Fibroblast of lung (primary cell): ENCODE data around the gene RIF1. TPM values are rescaled to one million over a fixed set of nuclear protein-coding genes. Genes with fewer than 3 reads are reported as not detected.

Source experiments
- DNase-seq, 2 donors: peaks; one replicate each; pipeline versions ENCODE4 v3.0.0 to v3.0.0-alpha.2; 2010; ENCODE audit warnings: low read depth in 2 of 2
- H2AFZ ChIP-seq: 2 replicates; pipeline ENCODE4 v1.5.1; 2012; ENCODE audit warnings: low read length, control low read depth, inconsistent platforms
- H3K27ac ChIP-seq: 2 replicates; pipeline ENCODE4 v1.5.1; 2011; ENCODE audit warnings: low read length, control low read depth; ENCODE audit not compliant: insufficient read depth
- H3K27me3 ChIP-seq: 2 replicates; pipeline ENCODE4 v1.5.1; 2011; ENCODE audit warnings: mild to moderate bottlenecking, low read length; ENCODE audit not compliant: control insufficient read depth, insufficient read depth
- H3K36me3 ChIP-seq: 2 replicates; pipeline ENCODE4 v1.5.1; 2011; ENCODE audit warnings: low read length; ENCODE audit not compliant: control insufficient read depth, insufficient read depth
- H3K4me1 ChIP-seq: 2 replicates; pipeline ENCODE4 v1.5.1; 2011; ENCODE audit warnings: low read length; ENCODE audit not compliant: control insufficient read depth, insufficient read depth; ENCODE audit errors: extremely low read depth
- H3K4me2 ChIP-seq: 2 replicates; pipeline ENCODE4 v1.5.1; 2011; ENCODE audit warnings: low read length, control low read depth; ENCODE audit not compliant: insufficient read depth; ENCODE audit errors: extremely low read depth
- H3K4me3 ChIP-seq, 4 experiments: fragments of 200-600 bp in 1 of 4; sonication (generic) in 1 of 4; replicated peaks in 1 of 4; 2 replicates each; pipeline ENCODE4 v1.5.1; 2011 to 2016; ENCODE audit warnings: low read length in 4 of 4, low read depth in 3 of 4, mild to moderate bottlenecking in 3 of 4, control low read depth in 2 of 4, inconsistent platforms in 1 of 4, mixed read lengths in 1 of 4; ENCODE audit not compliant: insufficient read depth in 1 of 4; ENCODE audit errors: control extremely low read depth in 1 of 4
- H3K79me2 ChIP-seq: 2 replicates; pipeline ENCODE4 v1.5.1; 2012; ENCODE audit warnings: mild to moderate bottlenecking, low read length, inconsistent platforms; ENCODE audit not compliant: control insufficient read depth, insufficient read depth
- H3K9ac ChIP-seq: 2 replicates; pipeline ENCODE4 v1.5.1; 2011; ENCODE audit warnings: mild to moderate bottlenecking, low read length, control low read depth; ENCODE audit not compliant: insufficient read depth
- H3K9me3 ChIP-seq: 2 replicates; pipeline ENCODE4 v1.5.1; 2012; ENCODE audit warnings: low read depth, low read length; ENCODE audit not compliant: control insufficient read depth, insufficient read depth
- H4K20me1 ChIP-seq: 2 replicates; pipeline ENCODE4 v1.5.1; 2011; ENCODE audit warnings: low read length; ENCODE audit not compliant: control insufficient read depth, insufficient read depth; ENCODE audit errors: extremely low read depth
- CTCF ChIP-seq, 2 donors: IDR thresholded peaks in 1 of 2; conservative IDR thresholded peaks in 1 of 2; 1 replicate in 1 of 2; 2 replicates in 1 of 2; pipeline ENCODE4 v1.5.1; 2011 to 2012; ENCODE audit warnings: low read length in 2 of 2, control low read depth in 1 of 2, inconsistent platforms in 1 of 2, low read depth in 1 of 2, mild to moderate bottlenecking in 1 of 2
- EZH2 ChIP-seq: IDR thresholded peaks from 2 replicates; pipeline ENCODE4 v1.5.1; 2012; ENCODE audit warnings: low read length, control low read depth, mild to moderate bottlenecking; ENCODE audit errors: missing control alignments
- polyA plus RNA-seq, 2 donors: library from polyadenylated mRNA; depleted of rRNA in 1 of 2; stranded (reverse) in 1 of 2; unstranded in 1 of 2; fragments of >200 nt; gene quantifications; 2 replicates each; pipeline ENCODE4 v1.2.1, GENCODE V29; 2011 to 2012; ENCODE audit warnings: missing spikeins in 1 of 2
- total RNA-seq: library from RNA; depleted of rRNA; stranded (reverse); fragments of >200 nt; gene quantifications from 2 replicates; pipeline ENCODE4 v1.2.1, GENCODE V29; 2014

RIF1 gene
- total and polyA plus RNA-seq, 2 donors (not counting 1 experiment from before 2014, with no cell fraction given), result 14.8 to 36.5 TPM

DNA sequence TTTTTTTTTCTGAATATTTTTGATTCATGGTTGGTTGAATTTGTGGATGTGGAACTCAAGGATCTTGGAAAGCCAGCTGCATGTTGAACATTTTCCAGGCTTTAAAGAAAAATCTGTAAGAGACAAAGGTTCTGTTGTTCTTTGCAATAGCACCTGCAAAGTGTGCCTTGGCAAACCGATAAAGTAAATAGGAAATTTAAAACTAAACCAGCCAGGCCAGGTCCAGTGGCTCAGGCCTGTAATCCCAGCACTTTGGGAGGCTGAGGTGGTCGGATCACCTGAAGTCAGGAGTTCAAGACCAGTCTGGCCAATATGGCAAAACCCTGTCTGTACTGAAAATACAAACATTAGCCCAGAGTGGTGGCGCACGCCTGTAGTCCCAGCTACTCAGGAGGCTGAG is 74.4 kb downstream of the RIF1 start:
- Histone ChIP-seq H3K79me2 (no peaks in the 10 kb centered on the region), H3K36me3 (peaks cover 2% of the 10 kb centered on the region), H3K4me1 (no peaks in the 10 kb centered on the region), H3K9me3 (no peaks in the 10 kb centered on the region), H3K27ac (no peak overlapping the region), H3K4me3 (no peak overlapping the region), H3K4me2 (no peak overlapping the region), H3K27me3 (no peaks in the 10 kb centered on the region), H4K20me1 (no peaks in the 10 kb centered on the region), H3K9ac (no peak overlapping the region), H2AFZ (no peak overlapping the region)
- TF ChIP-seq EZH2, result no peak
- no peak for TF ChIP-seq CTCF (conservative IDR thresholded peaks at IDR 0.05 in 1 of 2, IDR thresholded peaks at IDR 0.05 in 1 of 2; ENCODE audit: low read depth in 1 of 2, low read length in 2 of 2)
- no peak for DNase-seq

- no peaks in the 10 kb centered on the region for H3K4me1 ChIP-seq
- no peak overlapping the region for H3K9ac ChIP-seq
- no peak overlapping the region for H3K4me3 ChIP-seq
- no peak overlapping the region for H3K27ac ChIP-seq
- no peak overlapping the region for H2AFZ ChIP-seq
- H3K9me3 ChIP-seq, result no peaks in the 10 kb centered on the region
- no peaks in the 10 kb centered on the region for H3K27me3 ChIP-seq
- no peak overlapping the region for H3K4me2 ChIP-seq
- no peaks in the 10 kb centered on the region for H3K79me2 ChIP-seq
- no peaks in the 10 kb centered on the region for H4K20me1 ChIP-seq
- H3K36me3 ChIP-seq, result peaks cover 2% of the 10 kb centered on the region
- TF ChIP-seq EZH2 (no peak), CTCF (conservative IDR thresholded peaks at IDR 0.05 in 1 of 2, IDR thresholded peaks at IDR 0.05 in 1 of 2; ENCODE audit: low read depth in 1 of 2, low read length in 2 of 2) (no peak)
- DNase-seq, result no peak
Observed at GRCh38 chr2:151486053-151486452, 76.4 kb downstream of the RIF1 start.

GRCh38 chr2:151490276-151490675 is 80.6 kb downstream of the RIF1 start:
- Histone ChIP-seq H3K4me3 (no peak overlapping the region), H3K4me1 (no peaks in the 10 kb centered on the region), H4K20me1 (no peaks in the 10 kb centered on the region), H3K27me3 (no peaks in the 10 kb centered on the region), H3K36me3 (no peaks in the 10 kb centered on the region), H3K79me2 (no peaks in the 10 kb centered on the region), H3K9me3 (no peaks in the 10 kb centered on the region), H3K4me2 (no peak overlapping the region), H2AFZ (no peak overlapping the region), H3K9ac (no peak overlapping the region), H3K27ac (no peak overlapping the region)
- DNase-seq, result no peak
- no peak for TF ChIP-seq EZH2
- TF ChIP-seq CTCF (conservative IDR thresholded peaks at IDR 0.05 in 1 of 2, IDR thresholded peaks at IDR 0.05 in 1 of 2; ENCODE audit: low read depth in 1 of 2, low read length in 2 of 2), result no peak
